B cell (primary cell): ENCODE results near the gene PAM.

ENCODE experiments used
- EZH2 ChIP-seq: IDR thresholded peaks from 2 replicates; pipeline ENCODE4 v1.6.1; 2012; ENCODE audit warnings: borderline replicate concordance, low read depth, mild to moderate bottlenecking, moderate library complexity, low read length; ENCODE audit not compliant: insufficient read depth, poor library complexity, severe bottlenecking
- TF ChIP-seq, protein P1 (sequence below): fragments of 200-600 bp; IDR thresholded peaks from one replicate; pipeline ENCODE4 v1.8.0; 2022; ENCODE audit warnings: antibody characterized with exemption, mild to moderate bottlenecking

GRCh38 chr5:102722931-102723330, 32.2 kb upstream of the PAM start:
- TF ChIP-seq, protein P1, sequence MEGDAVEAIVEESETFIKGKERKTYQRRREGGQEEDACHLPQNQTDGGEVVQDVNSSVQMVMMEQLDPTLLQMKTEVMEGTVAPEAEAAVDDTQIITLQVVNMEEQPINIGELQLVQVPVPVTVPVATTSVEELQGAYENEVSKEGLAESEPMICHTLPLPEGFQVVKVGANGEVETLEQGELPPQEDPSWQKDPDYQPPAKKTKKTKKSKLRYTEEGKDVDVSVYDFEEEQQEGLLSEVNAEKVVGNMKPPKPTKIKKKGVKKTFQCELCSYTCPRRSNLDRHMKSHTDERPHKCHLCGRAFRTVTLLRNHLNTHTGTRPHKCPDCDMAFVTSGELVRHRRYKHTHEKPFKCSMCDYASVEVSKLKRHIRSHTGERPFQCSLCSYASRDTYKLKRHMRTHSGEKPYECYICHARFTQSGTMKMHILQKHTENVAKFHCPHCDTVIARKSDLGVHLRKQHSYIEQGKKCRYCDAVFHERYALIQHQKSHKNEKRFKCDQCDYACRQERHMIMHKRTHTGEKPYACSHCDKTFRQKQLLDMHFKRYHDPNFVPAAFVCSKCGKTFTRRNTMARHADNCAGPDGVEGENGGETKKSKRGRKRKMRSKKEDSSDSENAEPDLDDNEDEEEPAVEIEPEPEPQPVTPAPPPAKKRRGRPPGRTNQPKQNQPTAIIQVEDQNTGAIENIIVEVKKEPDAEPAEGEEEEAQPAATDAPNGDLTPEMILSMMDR: no peak
- TF ChIP-seq EZH2: no peak
